Mononuclear cell (primary cell): ENCODE results near the gene ASCL2. TPM values are rescaled to one million over a fixed set of nuclear protein-coding genes. Genes with fewer than 3 reads are reported as not detected.

Source experiments
- H3K27me3 ChIP-seq: 2 replicates; pipeline ENCODE4 v1.6.0; 2011; ENCODE audit warnings: low read length, control low read depth; ENCODE audit not compliant: insufficient read depth
- H3K4me1 ChIP-seq: 2 replicates; pipeline ENCODE4 v1.5.1; 2011; ENCODE audit warnings: mild to moderate bottlenecking, low read length, control low read depth; ENCODE audit not compliant: insufficient read depth
- H3K4me3 ChIP-seq: 2 replicates; pipeline ENCODE4 v1.5.1; 2011; ENCODE audit warnings: mild to moderate bottlenecking, low read length, moderate library complexity
- H3K9me3 ChIP-seq: 2 replicates; pipeline ENCODE4 v1.5.1; 2011; ENCODE audit warnings: low read depth, mild to moderate bottlenecking, control low read depth, low read length
- total RNA-seq: library from RNA; depleted of rRNA; stranded (reverse); fragments of >200 nt; gene quantifications from one replicate; pipeline ENCODE4 v1.2.3, GENCODE V29; 2012

Gene ASCL2, protein sequence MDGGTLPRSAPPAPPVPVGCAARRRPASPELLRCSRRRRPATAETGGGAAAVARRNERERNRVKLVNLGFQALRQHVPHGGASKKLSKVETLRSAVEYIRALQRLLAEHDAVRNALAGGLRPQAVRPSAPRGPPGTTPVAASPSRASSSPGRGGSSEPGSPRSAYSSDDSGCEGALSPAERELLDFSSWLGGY
- 2.3 TPM for total RNA-seq

DNA sequence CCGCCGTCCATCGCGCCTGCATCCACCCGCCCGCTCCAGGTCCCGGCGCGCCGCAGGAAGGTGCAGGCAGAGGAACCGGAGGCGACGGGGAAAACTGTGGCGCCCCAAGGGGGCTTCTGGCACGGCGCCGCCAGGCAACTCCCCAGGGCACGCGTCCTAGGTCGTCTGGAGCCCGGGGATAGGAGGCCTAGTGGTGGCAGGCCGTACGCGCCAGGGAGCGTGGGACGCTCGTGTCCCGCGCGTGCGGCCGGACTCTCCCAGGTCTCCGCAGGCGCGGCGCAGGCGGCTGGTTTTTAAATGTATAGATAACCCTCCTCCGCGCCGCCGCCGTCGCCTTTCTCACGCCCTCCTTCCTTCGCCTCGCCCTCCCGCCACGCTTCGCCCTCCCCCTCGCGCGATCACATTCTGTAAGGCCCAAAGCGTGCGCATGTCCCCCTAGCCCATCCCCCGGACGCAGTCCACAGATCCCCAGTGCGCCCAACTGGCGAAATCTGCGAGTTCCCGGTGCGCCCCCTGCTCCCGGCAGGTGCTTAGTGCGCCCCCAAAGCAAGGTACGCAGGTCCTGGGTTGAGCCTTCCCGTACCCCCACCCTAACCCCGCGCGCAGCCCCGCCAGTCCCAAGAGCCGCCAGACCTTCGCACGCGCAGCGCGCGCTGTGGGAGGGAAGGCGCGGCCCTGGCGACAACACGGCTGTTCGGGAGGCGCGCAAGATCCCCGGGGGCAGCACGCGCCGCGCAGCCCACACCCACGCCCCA lies at the start of gene ASCL2:
Gene ASCL2, minus strand, starts transcription at position 267 of the 755 bp plus-strand sequence. Its CDS starts 256 bp downstream, at position 11.
- H3K4me1 ChIP-seq: peaks cover 48% of the 10 kb centered on the region
- H3K4me3 ChIP-seq: peak within 1 kb of the TSS; percentile 43
- H3K9me3 ChIP-seq: no peaks in the 10 kb centered on the region
- H3K27me3 ChIP-seq: peaks cover 6% of the 10 kb centered on the region

DNA sequence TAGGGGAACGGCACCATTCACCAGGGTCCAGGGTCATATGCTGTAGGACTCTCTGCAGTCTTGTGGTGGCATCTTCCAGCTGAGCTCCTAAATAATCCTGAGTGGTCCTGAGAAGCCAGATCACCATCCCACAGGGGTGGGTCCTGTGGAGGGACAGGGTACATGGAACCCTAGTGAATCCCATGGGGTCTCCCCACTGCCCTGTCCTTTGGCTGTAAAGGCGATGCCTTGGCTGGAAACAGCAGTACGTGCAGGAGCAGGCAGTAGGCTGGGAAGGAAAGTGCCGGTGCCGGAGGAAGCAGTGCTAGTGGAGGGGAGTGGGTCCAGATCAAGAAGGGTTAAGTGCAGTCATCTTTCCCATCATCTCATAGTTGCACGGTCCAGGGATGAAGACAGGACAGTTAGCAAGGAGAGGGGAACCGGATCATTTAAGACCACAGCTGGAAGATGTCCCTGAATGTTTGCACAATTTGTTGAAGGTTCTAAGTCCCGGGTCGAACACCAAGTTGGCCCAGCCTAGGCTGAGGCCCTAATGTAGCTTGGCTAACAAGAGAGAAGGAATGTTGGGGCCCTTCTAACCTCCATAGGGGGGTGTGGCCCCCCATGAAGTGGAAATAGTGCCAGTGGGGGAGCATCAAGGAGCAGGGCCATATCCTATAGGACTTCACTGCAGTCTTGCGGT lies 49.5 kb upstream of the ASCL2 start:
- Histone ChIP-seq H3K4me1 (no peaks in the 10 kb centered on the region), H3K27me3 (no peaks in the 10 kb centered on the region), H3K4me3 (no peak overlapping the region), H3K9me3 (no peaks in the 10 kb centered on the region)

DNA sequence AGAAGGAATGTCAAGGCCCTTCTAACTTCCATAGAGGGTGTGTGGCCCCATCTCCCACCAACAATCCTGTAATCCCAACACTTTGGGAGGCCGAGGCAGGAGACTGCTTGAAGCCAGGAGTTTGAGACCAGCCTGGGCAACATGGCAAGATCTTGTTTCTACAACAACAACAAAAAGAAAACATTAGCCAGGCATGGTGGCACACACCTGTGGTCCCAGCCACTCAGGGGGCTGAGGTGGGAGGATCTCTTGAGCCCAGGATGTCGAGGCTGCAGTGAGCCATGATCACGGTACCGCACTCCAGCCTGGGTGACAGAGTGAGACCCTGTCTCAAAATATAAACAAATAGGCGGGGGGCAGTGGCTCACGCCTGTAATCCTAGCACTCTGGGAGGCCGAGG lies 48.3 kb upstream of the ASCL2 start:
- no peak overlapping the region for H3K4me3 ChIP-seq
- H3K9me3 ChIP-seq: no peaks in the 10 kb centered on the region
- no peaks in the 10 kb centered on the region for H3K4me1 ChIP-seq
- no peaks in the 10 kb centered on the region for H3K27me3 ChIP-seq

DNA sequence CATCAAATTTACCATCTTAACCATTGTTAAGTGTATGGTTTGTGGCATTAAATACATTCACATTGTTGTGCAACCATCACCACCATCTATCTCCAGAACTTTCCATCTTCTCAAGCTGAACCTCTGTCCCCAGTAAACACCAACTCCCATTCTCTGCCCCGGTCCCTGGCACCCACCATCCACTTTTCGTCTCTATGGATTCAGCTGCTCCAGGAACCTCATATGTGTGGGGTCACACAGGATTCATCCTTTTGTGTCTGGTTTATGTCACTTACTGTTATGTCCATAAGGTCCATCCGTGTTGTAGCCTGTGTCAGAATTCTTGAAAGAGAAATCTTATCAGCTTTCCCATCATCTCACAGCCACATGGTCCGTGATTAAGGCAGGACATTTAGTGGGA lies 47.7 kb upstream of the ASCL2 start:
- Histone ChIP-seq H3K9me3 (no peaks in the 10 kb centered on the region), H3K4me3 (no peak overlapping the region), H3K4me1 (no peaks in the 10 kb centered on the region), H3K27me3 (no peaks in the 10 kb centered on the region)

DNA sequence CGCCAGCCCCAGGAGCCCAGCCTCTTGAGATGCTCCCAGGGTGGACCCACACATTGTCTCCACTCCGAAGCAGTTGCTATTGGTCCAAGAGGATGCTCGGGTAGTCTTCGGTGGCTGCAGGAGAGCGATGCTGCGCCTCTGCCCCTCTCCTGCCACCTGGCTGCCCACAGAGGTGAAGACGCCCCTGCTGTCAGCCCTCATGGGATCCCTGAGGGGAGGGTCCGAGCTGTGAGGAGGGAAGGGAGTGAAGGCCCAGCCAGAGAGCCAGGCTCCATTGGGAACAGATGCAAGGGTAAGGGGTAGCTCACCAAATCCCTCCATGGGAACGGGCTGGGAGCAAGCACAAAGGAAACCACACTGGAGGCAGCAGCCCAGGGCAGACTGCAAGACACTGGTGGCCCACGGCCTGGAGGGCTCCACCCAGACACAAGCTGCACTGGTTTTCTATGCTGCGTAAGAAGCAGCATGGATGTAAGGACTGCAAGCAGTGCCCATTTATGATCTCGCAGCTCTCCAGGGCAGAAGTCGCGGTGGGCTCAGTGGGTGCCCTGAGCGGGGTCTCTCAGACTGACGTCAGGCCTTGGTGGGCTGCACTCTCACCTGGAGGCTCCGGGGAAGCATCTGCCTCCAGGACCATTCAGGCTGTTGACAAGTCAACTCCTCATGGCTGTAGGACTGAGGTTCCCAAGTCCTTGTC lies 47.1 kb upstream of the ASCL2 start:
- Histone ChIP-seq H3K27me3 (no peaks in the 10 kb centered on the region), H3K4me1 (no peaks in the 10 kb centered on the region), H3K4me3 (no peak overlapping the region), H3K9me3 (no peaks in the 10 kb centered on the region)

DNA sequence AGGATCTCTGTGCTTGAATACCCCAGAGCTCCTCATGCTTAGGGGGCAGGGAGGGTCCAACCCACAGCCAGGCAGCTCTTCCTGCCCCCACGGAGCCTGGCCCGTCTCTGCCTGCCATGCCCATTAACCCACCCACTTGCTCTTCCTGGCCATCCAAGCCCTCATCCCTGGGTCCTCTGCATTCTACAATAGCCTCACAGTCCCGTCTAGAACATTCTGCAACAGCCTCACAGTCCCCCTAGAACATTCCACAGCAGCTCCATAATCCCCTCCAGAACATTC lies 46.5 kb upstream of the ASCL2 start:
- Histone ChIP-seq H3K9me3 (no peaks in the 10 kb centered on the region), H3K4me3 (no peak overlapping the region), H3K27me3 (no peaks in the 10 kb centered on the region), H3K4me1 (no peaks in the 10 kb centered on the region)

DNA sequence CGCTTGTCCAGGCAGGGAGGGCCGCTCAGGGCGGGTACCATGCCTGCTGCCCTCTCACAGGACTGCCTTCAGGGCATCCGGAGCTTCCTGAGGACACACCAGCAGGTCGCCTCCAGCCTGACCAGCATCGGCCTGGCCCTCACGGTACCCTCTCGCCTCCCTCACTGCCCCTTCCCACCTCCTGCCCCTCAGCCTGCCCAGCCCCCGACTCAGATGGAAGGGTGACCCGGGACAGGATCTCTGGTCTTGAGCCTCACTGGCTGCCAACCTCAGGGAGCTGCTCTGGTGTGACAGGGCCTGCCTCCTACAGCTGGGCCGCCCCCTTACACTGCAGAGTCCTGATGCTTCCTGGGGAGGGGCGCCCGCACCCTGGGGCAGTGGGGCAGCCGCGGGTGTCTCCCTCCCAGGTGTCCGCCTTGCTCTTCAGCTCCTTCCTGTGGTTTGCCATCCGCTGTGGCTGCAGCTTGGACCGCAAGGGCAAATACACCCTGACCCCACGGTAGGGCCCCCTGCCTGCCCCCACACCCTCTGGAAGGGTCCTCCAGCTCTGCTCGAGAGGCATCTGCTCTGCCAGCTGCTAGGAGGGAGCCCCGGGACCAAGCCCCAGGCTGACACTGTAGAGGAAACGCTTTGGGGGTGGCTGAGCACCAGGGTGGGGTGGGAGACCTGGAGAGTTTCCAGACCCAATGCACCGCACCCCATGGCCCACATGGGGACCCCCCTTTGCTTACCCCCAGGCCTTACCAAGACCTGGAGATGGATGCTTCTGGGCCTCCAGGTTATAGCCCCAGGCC lies 46.0 kb upstream of the ASCL2 start:
- no peaks in the 10 kb centered on the region for H3K27me3 ChIP-seq
- no peaks in the 10 kb centered on the region for H3K4me1 ChIP-seq
- H3K9me3 ChIP-seq: no peaks in the 10 kb centered on the region
- no peak overlapping the region for H3K4me3 ChIP-seq

DNA sequence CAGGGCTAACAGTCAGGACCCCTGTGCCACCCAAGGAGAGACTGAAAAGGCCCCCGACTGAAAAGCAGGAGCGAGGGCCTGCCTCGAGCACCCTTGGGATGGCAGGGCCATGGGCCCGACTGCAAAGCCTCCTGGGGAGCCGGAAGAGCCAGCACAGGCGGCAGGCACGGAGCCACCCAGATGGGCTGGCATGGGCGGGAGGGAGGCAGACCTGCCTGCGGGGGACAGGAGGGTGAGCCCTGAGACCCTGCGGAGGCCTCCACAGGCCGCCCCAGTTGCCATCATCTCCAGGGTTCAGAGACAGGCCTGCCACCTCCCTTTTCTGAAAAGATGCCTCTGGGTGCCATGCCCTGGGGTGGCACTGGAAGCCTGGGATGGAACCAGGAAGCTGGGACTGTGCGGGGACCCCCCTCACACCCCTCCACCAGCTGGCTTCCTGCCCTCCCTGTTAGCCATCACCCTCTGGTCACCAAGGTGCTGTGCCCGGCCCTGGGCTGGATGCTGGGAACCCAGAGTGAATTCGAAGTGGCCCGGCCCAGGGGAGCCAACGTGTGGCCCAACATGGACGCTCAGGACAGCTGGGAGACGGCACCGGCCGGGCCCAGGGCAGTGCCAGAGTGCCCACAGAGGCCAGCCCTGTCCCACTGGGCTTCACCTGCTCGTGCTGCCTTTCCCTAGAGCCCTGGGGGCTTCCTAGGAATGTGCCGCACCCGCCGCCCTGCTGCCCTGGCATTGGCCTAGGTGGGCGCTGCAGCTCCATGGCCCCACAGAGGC lies 45.2 kb upstream of the ASCL2 start:
- no peaks in the 10 kb centered on the region for H3K4me1 ChIP-seq
- no peaks in the 10 kb centered on the region for H3K27me3 ChIP-seq
- H3K4me3 ChIP-seq: no peak overlapping the region
- no peaks in the 10 kb centered on the region for H3K9me3 ChIP-seq

DNA sequence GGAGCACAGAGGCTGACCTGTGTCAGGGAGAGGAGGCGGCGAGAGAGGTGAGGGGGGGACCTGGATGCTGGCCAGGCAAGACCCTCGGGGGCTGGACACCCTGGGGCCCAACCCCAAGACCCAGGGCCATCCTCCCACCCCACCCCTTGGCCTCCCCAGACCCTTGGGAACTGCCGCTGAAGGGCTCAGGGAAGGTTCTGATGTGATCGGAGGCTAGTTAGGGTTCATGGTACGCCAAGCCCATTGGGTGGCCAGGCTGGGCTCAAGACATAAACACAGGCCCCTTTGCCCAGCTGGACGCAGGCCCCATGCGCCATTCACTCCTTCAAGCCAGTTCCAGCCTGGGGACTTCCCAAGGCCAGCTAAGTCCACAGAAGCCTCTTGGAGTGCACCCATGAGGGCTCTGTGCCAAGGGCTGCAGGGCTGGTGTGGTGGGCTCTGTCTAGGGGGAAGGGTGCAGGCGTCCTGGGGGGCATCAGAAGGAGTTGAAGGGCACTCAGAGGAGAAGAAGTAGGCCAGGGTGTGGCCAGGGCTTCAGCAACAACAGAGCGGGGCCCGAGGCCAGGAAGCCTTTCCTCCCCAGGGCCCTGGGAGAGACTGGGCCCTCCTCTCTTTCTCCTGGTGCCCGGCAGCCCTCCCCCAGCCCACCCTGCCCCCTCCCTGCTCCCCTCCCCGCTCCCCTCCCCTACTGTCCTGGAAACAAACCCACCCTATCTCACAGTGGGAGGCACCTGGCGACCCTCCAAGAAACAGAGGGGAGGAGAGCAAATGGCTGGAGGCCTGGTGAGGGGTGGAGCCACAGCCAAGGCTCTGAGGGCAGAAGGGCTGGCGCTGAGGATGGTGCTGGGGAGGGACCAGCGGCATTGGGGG lies 44.4 kb upstream of the ASCL2 start:
- Histone ChIP-seq H3K27me3 (no peaks in the 10 kb centered on the region), H3K4me3 (no peak overlapping the region), H3K9me3 (no peaks in the 10 kb centered on the region), H3K4me1 (no peaks in the 10 kb centered on the region)

DNA sequence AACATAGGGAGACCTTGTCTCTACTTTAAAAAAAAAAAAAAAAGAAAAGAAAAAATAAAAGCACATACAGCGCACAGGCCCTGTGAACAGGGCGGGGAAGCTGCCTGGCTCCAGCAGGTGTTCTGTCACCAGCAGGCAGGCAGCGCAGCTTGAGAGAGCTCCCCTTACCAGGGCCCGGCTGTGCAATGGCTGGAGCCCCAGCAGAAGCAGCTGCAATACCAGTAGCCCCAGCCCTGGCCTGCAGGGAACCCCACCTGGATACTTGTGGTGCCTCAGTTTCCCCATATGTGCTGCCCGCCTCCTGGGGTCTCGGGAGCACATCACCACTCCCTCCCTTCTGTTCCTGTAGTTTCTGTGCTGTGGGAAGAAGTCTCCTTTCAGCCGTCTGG lies 43.7 kb upstream of the ASCL2 start:
- Histone ChIP-seq H3K9me3 (no peaks in the 10 kb centered on the region), H3K4me3 (no peak overlapping the region), H3K4me1 (no peaks in the 10 kb centered on the region), H3K27me3 (no peaks in the 10 kb centered on the region)

DNA sequence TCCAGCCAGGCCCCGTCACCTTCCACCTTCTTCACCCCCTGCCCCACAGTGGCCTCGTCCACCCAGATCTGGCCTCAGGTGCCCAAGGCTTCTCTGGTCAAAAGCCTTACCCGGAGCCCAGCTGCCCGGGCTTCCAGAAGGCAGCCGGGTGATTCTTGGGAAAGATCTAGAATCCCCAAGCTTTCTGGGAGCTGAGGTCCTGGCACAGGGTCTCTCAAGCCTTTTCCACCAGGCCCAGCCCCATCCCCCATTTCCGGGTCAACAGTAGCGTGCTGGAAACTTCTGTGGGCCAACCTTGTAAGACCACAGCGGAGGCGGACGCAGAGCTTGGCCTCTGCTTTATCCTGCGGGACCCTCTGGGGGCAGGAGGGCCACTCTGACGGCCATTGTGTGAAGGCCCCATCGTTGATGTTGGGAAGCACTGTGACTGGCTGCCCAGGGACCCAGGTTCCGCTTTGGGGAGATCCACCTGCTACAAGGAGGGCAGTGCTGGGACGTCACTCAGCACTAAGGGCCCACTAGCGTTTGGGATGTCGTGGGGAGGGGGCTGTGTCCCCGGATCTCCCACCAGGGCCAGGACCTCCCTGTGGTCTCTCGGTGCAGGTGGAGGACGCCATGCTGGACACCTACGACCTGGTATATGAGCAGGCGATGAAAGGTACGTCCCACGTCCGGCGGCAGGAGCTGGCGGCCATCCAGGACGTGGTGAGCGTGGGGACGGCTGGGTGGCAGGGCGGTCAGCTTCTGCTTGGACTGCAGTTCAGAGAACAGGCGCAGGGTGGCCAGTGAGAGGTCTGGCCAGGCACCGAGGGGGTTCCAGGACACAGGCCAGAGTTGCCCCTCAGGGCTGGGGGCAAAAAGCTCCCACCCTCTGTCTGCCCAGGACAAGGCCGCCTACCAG lies 42.9 kb upstream of the ASCL2 start:
- Histone ChIP-seq H3K4me3 (no peak overlapping the region), H3K9me3 (no peaks in the 10 kb centered on the region), H3K27me3 (no peaks in the 10 kb centered on the region), H3K4me1 (no peaks in the 10 kb centered on the region)

DNA sequence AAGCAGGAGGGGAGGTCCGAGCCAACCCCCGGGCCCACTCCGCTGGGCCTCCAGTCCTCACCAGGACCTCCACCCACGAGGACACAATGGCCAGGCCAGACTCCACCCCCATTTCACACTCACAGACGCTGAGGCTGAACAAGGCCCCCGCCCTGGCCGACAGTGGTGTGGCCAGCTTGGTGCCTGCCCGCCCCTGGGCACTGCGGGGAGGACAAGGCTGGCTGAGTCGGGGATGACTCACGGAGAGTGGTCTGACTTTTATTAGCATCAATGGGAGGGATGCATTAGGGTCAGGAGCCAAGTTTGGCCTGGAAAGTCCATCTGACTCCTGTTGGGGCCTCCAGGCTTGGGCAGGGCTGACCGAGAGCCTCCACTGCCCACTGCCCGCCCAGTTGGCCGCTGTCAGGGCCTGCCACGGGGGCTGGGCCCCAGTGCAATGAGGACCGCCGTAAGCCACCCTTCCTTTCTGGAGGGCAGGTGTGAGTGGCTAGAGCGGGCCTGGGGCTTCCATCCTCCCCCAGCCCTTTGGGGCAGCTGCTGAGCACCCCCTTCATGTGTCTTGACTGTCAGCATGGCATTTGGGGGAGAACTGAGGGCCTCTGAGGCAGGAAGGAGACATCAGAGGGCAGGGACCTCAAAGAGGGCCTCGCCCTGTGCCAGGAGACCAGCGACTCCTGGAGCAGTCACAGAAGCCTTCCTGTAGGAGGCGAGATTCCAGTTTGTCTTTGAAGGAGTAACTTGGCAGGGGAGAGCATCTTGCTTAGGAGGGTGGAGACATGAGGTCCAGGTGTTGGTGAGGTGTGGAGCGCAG lies 42.0 kb upstream of the ASCL2 start:
- no peaks in the 10 kb centered on the region for H3K9me3 ChIP-seq
- no peak overlapping the region for H3K4me3 ChIP-seq
- H3K27me3 ChIP-seq: no peaks in the 10 kb centered on the region
- H3K4me1 ChIP-seq: peaks cover 5% of the 10 kb centered on the region
